ENCODE measurements around the gene DCST2. TPM values are rescaled to one million over a fixed set of nuclear protein-coding genes. Genes with fewer than 3 reads are reported as not detected.

The DCST2 gene
- total and polyA plus RNA-seq, 9 of the 15 experiments (the other 6 are each of a cell fraction or from before 2014, with no cell fraction given), result 0.09 to 0.49 (median 0.11) TPM; not detected in 3

- H3K9ac ChIP-seq (ENCODE audit: insufficient read depth in 1 of 2, low read depth in 2 of 2, low read length in 2 of 2), result peak overlapping the region in 1 of 2 experiments; percentile 80; a peak in 2 of 4 replicates
- no peak overlapping the region for H2AFZ ChIP-seq (ENCODE audit: low read depth, low read length)
- intact Hi-C loops (cut with micrococcal nuclease), result no loop called here
- H3K9me3 ChIP-seq (replicated peaks; ENCODE audit: control insufficient read depth, insufficient read depth, low read depth, low read length), result no peaks in the 10 kb centered on the region
- no peaks in the 10 kb centered on the region for H3K27me3 ChIP-seq (ENCODE audit: control insufficient read depth in 2 of 2, insufficient read depth in 2 of 2, low read length in 2 of 2)
- peak; percentile 27; the same call in 1 of the 2 replicates for TF ChIP-seq RBFOX2 (IDR thresholded peaks at IDR 0.05; ENCODE audit: low read depth, low read length)
- TF ChIP-seq RBM15 (IDR thresholded peaks at IDR 0.05; ENCODE audit: insufficient read depth, low read length), result no peak
- 90% methylated on average over 3 of the region's 3 CpGs for WGBS (ENCODE audit: insufficient coverage, low coverage, missing lambda C conversion rate)
- ATAC-seq (no peak), FAIRE-seq (no peak), DNase-seq (ENCODE audit: extremely low read depth in 1 of 4, low spot score in 3 of 4) (no peak)
- H3K9me1 ChIP-seq (ENCODE audit: control insufficient read depth, insufficient read depth, low read length), result peaks cover 6% of the 10 kb centered on the region
- peaks cover 20 to 44% of the 10 kb centered on the region in 2 experiments for H3K4me1 ChIP-seq (replicated peaks in 1 of 2; ENCODE audit: control insufficient read depth in 2 of 2, insufficient read depth in 2 of 2, low read length in 2 of 2)
- no peak overlapping the region for H3K4me3 ChIP-seq
- no peaks in the 10 kb centered on the region; the same call in 1 of the 2 replicates for H4K20me1 ChIP-seq (replicated peaks; ENCODE audit: control insufficient read depth, insufficient read depth, low read length)
- CTCF ChIA-PET (ENCODE audit: low intra/inter-chr PET ratio), result no interaction called here
- H3K36me3 ChIP-seq (ENCODE audit: control insufficient read depth, insufficient read depth, low read length), result peaks cover 61% of the 10 kb centered on the region
- no TSS peak for BruUV-seq (replicated peaks)
- in situ Hi-C loops (cut with MboI), result no loop called here
- peaks cover 49% of the 10 kb centered on the region for H3K79me2 ChIP-seq (ENCODE audit: control insufficient read depth, insufficient read depth, low read length)
- H3K27ac ChIP-seq (ENCODE audit: extremely low read depth, low read depth, low read length), result no peak overlapping the region
- POLR2A ChIA-PET, result interaction anchor here (0.5 to 2.8 kb wide), 5 partner anchors 10 to 230 kb away, joined by 3 to 21 read pairs (median 4); no protein-coding TSS in a partner anchor
- no peak overlapping the region; the same call in 1 of the 2 replicates for H3K4me2 ChIP-seq (ENCODE audit: insufficient read depth, low read length)
Measured at GRCh38 chr1:154989195-154989860, 44.3 kb downstream of the DCST2 start.

All from K562 (cell line).